Caki2 (cell line): Measurements from ENCODE around the gene CPEB2. TPM values are rescaled to one million over a fixed set of nuclear protein-coding genes. Genes with fewer than 3 reads are reported as not detected.
"Not testable (repeated sequence)": the region's sequence is repeated elsewhere in the genome, so short reads cannot be mapped to it uniquely, and the experiment has no call there.

Experiments used
- DNase-seq: peaks from one replicate; pipeline ENCODE4 v3.0.0-alpha.2; 2015; ENCODE audit warnings: low read depth
- in situ Hi-C: cut with HindIII; loops from 2 replicates; pipeline ENCODE4 v1.10.0; 2016; ENCODE audit warnings: low sequenced_read_pairs, low pct_unique_long_range_greater_than_20kb, mixed read lengths
- total RNA-seq: library from RNA; depleted of rRNA; stranded (reverse); fragments of >200 nt; shearing (Covaris generic); gene quantifications from 2 replicates; pipeline ENCODE4 v1.2.3, GENCODE V29; 2014; ENCODE audit warnings: low replicate concordance

The CPEB2 gene
- total RNA-seq, 1 experiment from 2014 or later = 7.9 TPM

DNA sequence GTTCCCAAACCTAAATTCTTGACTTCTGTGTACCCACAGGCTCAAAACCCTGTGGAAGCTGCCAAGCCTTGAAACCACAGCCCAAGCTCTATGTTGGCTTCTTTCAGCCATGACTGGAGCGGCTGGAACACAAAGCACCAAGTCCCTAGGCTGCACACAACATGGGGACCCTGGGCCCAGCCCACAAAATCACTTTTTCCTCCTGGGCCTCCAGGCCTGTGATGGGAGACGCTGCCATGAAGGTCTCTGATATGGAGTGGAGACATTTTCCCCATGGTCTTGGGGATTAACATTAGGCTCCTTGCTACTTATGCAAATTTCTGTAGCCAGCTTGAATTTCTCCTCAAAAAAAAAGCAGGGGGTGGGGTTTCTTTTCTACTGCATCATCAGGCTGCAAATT is 84.0 kb downstream of the CPEB2 start:
- in situ Hi-C loops, DNase-seq: not testable (repeated sequence)

DNA sequence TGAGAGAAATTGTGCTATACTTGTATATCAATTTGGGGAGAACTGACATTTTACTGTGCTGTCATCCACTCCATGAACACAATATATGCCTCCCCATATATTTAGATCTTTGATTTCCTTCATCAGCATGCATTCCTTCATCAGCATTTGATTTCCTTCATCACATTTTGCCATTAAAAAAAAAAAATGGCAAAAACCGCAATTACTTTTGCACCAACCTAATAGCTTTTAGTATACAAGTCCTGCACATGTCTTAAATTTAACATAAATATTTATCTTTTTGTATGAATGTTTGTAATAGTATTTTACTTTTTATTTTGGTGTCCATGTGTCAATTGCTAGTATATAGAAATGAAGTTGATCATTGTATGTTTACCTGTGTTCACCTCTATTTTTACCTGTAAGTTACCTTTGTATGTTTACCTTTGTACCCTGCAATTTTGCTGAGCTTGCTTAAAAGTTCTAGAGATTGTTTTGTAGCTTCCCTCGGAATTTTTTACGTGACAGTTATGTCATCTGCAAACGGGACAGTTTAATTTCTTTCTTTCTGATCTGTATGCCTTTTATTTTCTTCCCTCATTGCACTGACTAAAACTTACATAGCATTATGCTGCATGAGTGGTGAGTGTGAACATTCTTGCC is 86.2 kb downstream of the CPEB2 start:
- in situ Hi-C loops = no loop called here

DNA sequence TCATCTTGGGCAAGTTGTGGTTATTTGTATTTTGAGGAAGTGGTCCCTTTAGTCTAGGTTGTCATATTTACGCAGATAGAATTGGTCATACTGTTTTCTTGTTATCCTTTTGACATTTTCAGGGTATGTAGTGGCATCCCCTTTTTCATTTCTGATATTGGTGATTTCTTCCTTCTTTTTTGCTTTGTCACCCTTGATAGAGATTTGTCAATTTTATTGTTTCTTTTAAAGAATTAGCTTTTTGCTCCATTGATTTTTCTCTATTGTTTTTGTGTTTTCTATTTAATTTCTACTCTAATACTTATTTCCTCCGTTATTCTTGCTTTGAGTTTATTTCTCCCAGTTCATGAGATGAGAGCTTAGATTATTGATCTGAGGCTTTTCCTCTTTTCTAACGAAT is 87.7 kb downstream of the CPEB2 start:
- DNase-seq = no peak
- in situ Hi-C loops = no loop called here

More for the DNA sequence above, 86.2 kb downstream of the CPEB2 start:
- no peak for DNase-seq

DNA sequence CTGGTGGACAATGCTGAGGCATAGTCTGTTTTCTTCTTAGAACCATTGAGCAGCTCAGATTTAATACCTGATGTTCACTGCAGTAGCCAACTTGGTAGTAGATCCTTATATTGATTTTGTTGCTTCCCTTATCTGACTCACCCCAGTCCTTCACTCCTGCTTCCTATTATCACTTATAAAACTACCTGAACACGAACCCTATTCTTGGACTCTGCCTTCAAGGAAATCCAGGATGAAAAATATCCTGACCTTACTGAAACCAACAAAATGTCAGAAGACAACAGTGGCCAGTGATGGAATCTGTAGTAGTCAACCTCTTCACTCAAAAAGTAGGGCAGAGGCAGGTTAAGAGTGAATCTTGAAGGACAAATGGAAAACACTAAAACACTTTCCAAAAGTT is 98.1 kb downstream of the CPEB2 start:
- DNase-seq = no peak
- in situ Hi-C loops = no loop called here

DNA sequence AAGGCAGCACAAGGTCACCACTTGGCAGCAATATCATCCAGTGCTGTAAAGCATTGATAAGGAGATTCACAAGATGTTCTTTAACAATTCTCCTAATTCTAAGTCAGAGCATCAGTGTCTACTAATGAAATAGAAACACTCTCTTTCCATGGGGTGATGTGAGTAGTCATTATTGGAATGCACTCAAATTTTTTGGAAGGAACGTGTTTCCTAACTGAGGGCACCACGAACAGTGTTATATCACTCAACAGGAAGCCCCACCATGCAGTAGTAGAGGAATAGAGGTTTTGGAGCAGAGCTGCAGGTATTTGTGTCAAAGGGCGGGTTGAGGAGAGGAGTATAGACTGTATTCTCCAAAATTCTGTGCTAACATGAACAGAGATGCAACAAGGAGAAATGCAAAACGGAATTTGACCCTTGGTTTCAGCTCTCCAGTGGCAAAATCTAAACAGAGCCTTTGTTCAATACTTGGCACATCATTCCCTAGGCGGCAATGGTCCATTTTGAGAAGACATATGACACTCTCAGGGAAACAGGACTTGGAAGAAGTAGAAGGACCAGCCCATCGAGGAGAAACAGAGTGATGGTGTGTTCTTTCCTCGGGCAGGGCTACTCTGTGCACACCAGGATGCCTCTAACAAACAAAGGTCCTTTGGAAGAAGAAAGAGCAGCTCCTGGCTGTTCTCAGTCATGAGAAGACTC is 98.9 kb downstream of the CPEB2 start:
- in situ Hi-C loops = no loop called here
- no peak for DNase-seq

DNA sequence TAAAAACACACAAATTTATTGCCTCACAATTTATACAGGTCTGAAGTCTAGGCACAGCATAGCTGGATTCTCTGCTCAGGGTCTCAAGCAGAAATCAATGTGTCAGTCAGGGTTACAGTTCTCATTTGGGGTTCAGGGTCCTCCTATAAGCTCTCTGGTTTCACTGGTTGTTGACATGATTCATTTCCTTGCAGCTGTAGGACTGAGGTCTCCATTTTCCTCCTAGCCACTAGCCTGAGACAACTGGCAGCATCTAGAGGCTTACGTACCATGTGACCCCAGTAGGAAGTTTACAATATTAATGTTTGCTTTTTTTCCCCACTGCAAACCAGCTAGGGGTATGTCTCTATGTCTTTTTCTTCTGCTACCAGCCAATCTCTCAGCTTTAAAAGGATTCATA is 102.5 kb downstream of the CPEB2 start:
- DNase-seq = no peak
- in situ Hi-C loops = no loop called here

DNA sequence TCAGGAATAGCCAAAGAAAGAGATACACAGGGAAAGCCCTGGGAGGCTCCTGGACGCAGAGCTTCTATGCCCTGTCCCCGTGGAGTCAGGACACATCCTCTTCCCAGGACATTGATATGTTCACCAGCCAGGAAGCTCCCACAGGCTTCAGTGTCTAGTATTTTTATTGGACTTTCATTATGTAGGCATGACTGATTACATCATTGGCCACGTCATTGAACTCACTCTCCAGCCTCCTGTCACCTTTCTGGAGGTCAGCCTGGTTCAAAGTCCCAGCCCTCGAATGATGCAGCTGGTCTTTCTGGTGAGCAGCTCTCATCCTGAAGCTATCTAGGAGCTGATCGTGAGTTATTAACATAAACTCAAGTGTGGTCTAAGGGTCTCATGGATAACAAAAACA is 104.1 kb downstream of the CPEB2 start:
- peak; percentile 3 for DNase-seq

DNA sequence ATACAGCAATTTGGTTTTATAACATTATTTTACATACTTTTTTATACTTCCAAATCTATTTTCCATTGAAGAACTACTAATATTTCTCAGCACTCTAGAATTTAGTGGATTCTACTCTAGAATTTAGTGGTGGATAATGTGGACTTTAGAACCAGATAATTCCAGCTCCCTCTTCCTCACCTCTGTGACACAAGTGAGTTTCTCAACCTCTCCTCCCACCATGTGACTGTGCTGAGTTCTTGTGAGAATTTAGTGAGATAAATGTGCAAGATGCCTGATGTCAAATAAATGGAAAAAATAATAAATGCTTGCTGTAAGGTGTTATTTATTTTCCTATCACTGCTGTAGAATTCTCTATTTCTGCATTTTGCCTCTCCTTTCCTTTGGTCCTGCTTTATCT is 107.3 kb downstream of the CPEB2 start:
- in situ Hi-C loops = no loop called here
- no peak for DNase-seq

More for the DNA sequence above, 104.1 kb downstream of the CPEB2 start:
- in situ Hi-C loops = no loop called here

DNA sequence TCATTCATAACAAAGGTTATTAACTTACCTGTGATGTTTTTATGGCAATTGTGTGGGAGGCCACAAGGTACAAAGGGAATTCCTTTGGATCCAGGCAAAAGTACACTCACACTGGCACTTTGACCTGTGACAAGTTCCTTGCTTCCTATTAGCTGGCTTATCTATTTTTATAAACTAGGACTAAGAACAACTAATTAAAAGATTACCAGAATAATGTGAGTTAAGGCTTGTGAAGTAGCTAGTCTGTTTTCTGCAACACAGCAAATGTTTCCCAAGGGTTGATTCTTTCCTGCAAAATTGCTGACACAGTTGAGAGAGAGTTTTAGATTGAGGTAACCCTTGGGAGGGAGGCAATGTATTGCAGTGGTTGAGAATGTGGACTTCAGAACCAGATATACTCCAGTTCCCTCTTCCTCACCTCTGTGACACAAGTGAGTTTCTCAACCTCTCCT is 107.9 kb downstream of the CPEB2 start:
- in situ Hi-C loops = no loop called here
- no peak for DNase-seq

DNA sequence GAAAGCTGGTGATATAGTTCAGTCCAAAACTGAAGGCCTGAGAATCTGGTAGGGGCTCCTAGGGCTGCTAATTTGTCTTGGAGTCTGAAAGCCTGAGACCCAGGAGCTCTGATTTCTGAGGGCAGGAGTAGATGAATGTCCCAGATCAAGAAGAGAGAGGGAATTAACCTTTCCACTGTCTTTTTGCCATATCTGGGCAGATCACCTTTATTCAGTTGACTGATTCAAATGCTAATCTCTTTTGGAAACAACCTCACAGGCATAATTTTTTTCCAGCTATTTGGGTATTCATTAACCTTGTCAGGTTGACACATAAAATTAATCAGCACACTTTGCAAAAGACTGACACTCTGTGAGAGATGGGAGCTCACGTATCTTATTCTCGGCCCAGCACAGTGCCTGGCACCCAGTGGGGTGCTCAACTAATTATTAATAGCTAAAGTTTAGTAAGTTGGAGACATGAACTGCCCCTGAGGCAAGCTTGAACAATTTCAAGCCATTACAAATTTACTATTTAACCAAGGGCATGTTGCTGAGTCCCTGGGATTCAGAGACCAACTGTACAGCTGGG is 114.3 kb downstream of the CPEB2 start:
- peak; percentile 31 for DNase-seq
- in situ Hi-C loops = no loop called here

DNA sequence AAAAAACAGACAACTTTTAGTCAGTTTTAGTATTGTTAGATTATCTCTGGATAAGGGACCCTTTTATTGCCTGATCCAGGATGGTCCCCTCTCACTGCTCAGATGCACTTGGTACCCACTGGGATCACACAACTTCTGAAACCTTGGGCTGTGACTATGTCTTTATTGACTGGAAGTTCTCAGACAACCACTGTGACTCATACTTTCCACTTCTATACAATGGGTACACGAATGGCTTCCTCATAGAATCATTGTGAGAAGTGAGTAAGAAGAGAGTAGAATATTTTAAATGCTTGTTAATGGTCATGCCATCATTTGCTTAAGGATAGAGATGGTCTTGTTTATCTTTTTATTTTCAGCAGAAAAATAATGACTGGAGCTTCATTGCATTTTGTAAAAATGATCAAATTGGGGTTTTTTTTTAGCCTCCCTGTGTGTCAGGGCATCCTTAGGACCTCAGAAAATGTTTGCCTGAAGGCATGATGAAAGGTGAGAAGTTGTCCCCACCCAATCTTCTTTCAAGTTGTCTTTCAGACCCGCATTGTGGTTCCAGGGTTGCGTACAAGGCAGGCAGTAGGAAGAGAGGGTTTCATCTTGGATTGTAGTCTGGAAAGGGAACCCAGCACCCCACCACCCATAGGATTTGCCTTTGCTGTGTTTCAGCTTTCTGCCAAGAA is 115.1 kb downstream of the CPEB2 start:
- DNase-seq = no peak
- in situ Hi-C loops = no loop called here

DNA sequence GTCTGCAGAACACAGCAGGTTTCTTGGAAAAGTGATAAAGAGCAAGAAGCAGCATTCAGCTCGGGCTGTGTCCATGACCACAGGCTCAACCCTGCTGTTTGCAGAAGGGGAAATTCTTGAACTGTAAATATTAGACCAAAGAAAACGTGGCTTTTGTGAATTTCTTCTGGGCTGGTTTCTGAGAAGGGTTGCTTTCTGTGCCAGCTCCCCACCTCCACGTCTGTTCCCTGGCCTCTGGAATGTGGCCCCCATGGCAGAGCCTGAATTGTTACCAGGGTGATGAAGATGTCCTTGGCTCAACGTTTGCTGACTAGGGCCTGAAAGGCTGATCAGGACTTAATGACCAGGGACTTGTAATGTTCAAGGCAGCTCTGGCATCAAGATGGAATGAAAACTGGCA is 116.0 kb downstream of the CPEB2 start:
- DNase-seq = no peak
- in situ Hi-C loops = no loop called here
